HG03439 (cell line): ENCODE data around the gene NCAM1.

Source experiments
- ATAC-seq: cut with Tn5 transposase; IDR thresholded peaks from one replicate; pipeline ENCODE4 v1.9.1; 2021; ENCODE audit warnings: mild to moderate bottlenecking, moderate library complexity; ENCODE audit not compliant: unreplicated experiment

The NCAM1 gene

GRCh38 chr11:113162592-113162962 lies 201.4 kb downstream of the NCAM1 start:
- no peak for ATAC-seq

- no peak for ATAC-seq
Observed at GRCh38 chr11:113163291-113164030, 202.2 kb downstream of the NCAM1 start.

- ATAC-seq = no peak
Observed at GRCh38 chr11:113166280-113166679, 205.1 kb downstream of the NCAM1 start.

- ATAC-seq = no peak
Observed at GRCh38 chr11:113167599-113167998, 206.4 kb downstream of the NCAM1 start.

- ATAC-seq = no peak
Observed at GRCh38 chr11:113168354-113169342, 207.4 kb downstream of the NCAM1 start.

GRCh38 chr11:113172382-113172951 lies 211.2 kb downstream of the NCAM1 start:
- ATAC-seq = no peak

GRCh38 chr11:113173126-113173525 lies 211.9 kb downstream of the NCAM1 start:
- no peak for ATAC-seq

GRCh38 chr11:113174882-113175281 lies 213.7 kb downstream of the NCAM1 start:
- no peak for ATAC-seq

GRCh38 chr11:113176599-113177360 lies 215.6 kb downstream of the NCAM1 start:
- ATAC-seq = no peak

GRCh38 chr11:113177671-113178070 lies 216.5 kb downstream of the NCAM1 start:
- no peak for ATAC-seq

- no peak for ATAC-seq
Observed at GRCh38 chr11:113178381-113179070, 217.3 kb downstream of the NCAM1 start.

- ATAC-seq = no peak
Observed at GRCh38 chr11:113179181-113179704, 218.0 kb downstream of the NCAM1 start.

- ATAC-seq = no peak
Observed at GRCh38 chr11:113181094-113181493, 219.9 kb downstream of the NCAM1 start.

GRCh38 chr11:113182288-113182687 lies 221.1 kb downstream of the NCAM1 start:
- ATAC-seq = no peak

- no peak for ATAC-seq
Observed at GRCh38 chr11:113184498-113184897, 223.3 kb downstream of the NCAM1 start.

- peak; percentile 57 for ATAC-seq
Observed at GRCh38 chr11:113188371-113188834, 227.2 kb downstream of the NCAM1 start.

- no peak for ATAC-seq
Observed at GRCh38 chr11:113189909-113190667, 228.9 kb downstream of the NCAM1 start.

- ATAC-seq = no peak
Observed at GRCh38 chr11:113192121-113192925, 231.1 kb downstream of the NCAM1 start.
